ENCODE measurements around the gene CIROP. TPM values are rescaled to one million over a fixed set of nuclear protein-coding genes. Genes with fewer than 3 reads are reported as not detected.

CIROP gene
- total and polyA plus RNA-seq, 2 donors (not counting 1 experiment from before 2014, with no cell fraction given), result 0.09 to 0.17 TPM

- H3K9me3 ChIP-seq (ENCODE audit: control insufficient read depth, insufficient read depth, low read depth, low read length), result no peaks in the 10 kb centered on the region
- H3K36me3 ChIP-seq (ENCODE audit: control insufficient read depth, insufficient read depth, low read length), result peaks cover 18% of the 10 kb centered on the region
- H3K4me1 ChIP-seq (ENCODE audit: control insufficient read depth, extremely low read depth, insufficient read depth, low read length), result peaks cover 28% of the 10 kb centered on the region
- DNase-seq (ENCODE audit: low read depth in 2 of 2), result no peak
- H2AFZ ChIP-seq (ENCODE audit: low read length), result no peak overlapping the region
- no peaks in the 10 kb centered on the region for H3K27me3 ChIP-seq (ENCODE audit: control insufficient read depth, insufficient read depth, low read length)
- H3K79me2 ChIP-seq (ENCODE audit: control insufficient read depth, insufficient read depth, low read length), result peaks cover 7% of the 10 kb centered on the region
- TF ChIP-seq CTCF (conservative IDR thresholded peaks at IDR 0.05 in 1 of 2, IDR thresholded peaks at IDR 0.05 in 1 of 2; ENCODE audit: low read depth in 1 of 2, low read length in 2 of 2) (no peak), EZH2 (IDR thresholded peaks at IDR 0.05; ENCODE audit: low read length, missing control alignments) (no peak)
- no peaks in the 10 kb centered on the region for H4K20me1 ChIP-seq (ENCODE audit: control insufficient read depth, extremely low read depth, insufficient read depth, low read length)
- H3K4me2 ChIP-seq (ENCODE audit: extremely low read depth, insufficient read depth, low read length), result no peak overlapping the region
- no peak overlapping the region for H3K9ac ChIP-seq (ENCODE audit: insufficient read depth, low read length)
- H3K27ac ChIP-seq (ENCODE audit: insufficient read depth, low read length), result peak overlapping the region; percentile 2
- no peak overlapping the region for H3K4me3 ChIP-seq (replicated peaks in 1 of 4; ENCODE audit: control extremely low read depth in 1 of 4, insufficient read depth in 1 of 4, low read depth in 3 of 4, low read length in 4 of 4)
Measured at GRCh38 chr14:23080474-23080873, 24.3 kb downstream of the CIROP start.

DNA sequence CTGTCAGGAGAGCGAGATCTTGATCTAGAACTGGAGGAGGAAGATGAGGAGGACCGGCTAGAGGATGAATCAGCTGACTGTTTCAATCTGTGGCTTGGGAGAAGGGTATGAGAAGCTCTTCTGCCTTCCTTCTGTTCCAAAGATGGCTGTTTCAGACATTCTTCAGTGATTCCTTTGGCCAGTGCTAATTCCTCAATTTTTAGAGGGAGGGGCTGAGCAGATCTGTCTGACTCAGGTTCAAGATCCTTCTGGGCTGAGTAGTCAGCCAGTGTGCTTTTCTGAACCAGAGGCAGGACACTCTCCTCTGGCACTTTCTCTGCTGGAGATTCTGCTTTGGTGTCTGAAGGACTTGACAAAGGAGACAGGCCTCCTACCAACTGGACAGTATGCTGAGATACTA, 25.1 kb downstream of the CIROP start:
- Histone ChIP-seq H4K20me1 (ENCODE audit: control insufficient read depth, extremely low read depth, insufficient read depth, low read length) (no peaks in the 10 kb centered on the region), H3K36me3 (ENCODE audit: control insufficient read depth, insufficient read depth, low read length) (peaks cover 20% of the 10 kb centered on the region), H3K4me1 (ENCODE audit: control insufficient read depth, extremely low read depth, insufficient read depth, low read length) (peaks cover 28% of the 10 kb centered on the region), H3K4me3 (replicated peaks in 1 of 4; ENCODE audit: control extremely low read depth in 1 of 4, insufficient read depth in 1 of 4, low read depth in 3 of 4, low read length in 4 of 4) (no peak overlapping the region), H3K9me3 (ENCODE audit: control insufficient read depth, insufficient read depth, low read depth, low read length) (no peaks in the 10 kb centered on the region), H3K27me3 (ENCODE audit: control insufficient read depth, insufficient read depth, low read length) (no peaks in the 10 kb centered on the region), H3K27ac (ENCODE audit: insufficient read depth, low read length) (peak overlapping the region; percentile 87), H3K9ac (ENCODE audit: insufficient read depth, low read length) (no peak overlapping the region), H3K4me2 (ENCODE audit: extremely low read depth, insufficient read depth, low read length) (no peak overlapping the region), H2AFZ (ENCODE audit: low read length) (no peak overlapping the region), H3K79me2 (ENCODE audit: control insufficient read depth, insufficient read depth, low read length) (peaks cover 9% of the 10 kb centered on the region)
- DNase-seq (ENCODE audit: low read depth in 2 of 2), result peak in 1 of 2 donors; percentile 67
- TF ChIP-seq EZH2 (IDR thresholded peaks at IDR 0.05; ENCODE audit: low read length, missing control alignments) (no peak), CTCF (conservative IDR thresholded peaks at IDR 0.05 in 1 of 2, IDR thresholded peaks at IDR 0.05 in 1 of 2; ENCODE audit: low read depth in 1 of 2, low read length in 2 of 2) (no peak)

DNA sequence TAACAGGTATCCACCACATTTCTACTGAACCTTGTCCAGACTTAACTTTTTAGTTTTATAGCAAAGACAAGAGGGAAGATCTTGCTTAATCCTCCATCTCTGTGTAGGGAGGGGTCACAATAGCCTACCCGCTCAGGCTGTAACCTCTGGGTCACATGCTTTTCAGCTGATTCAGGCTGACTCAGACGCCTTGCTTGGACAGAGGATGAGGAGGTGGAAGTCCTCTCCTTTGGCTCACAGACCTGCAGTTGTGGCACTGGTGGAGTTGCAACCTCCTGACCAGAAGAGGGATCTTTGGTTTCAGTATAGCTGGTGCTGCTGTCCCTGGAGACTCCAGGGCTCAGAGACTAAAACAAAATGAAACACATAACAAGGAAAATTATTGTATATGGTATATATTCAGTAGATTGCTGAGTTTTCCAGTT, 26.1 kb downstream of the CIROP start:
- Histone ChIP-seq H3K9ac (ENCODE audit: insufficient read depth, low read length) (no peak overlapping the region), H3K4me1 (ENCODE audit: control insufficient read depth, extremely low read depth, insufficient read depth, low read length) (peaks cover 28% of the 10 kb centered on the region), H3K27ac (ENCODE audit: insufficient read depth, low read length) (peak overlapping the region; percentile 87), H3K36me3 (ENCODE audit: control insufficient read depth, insufficient read depth, low read length) (peaks cover 22% of the 10 kb centered on the region), H4K20me1 (ENCODE audit: control insufficient read depth, extremely low read depth, insufficient read depth, low read length) (no peaks in the 10 kb centered on the region), H3K4me3 (replicated peaks in 1 of 4; ENCODE audit: control extremely low read depth in 1 of 4, insufficient read depth in 1 of 4, low read depth in 3 of 4, low read length in 4 of 4) (peak overlapping the region in 2 of 4 experiments; percentile 5 to 21), H3K9me3 (ENCODE audit: control insufficient read depth, insufficient read depth, low read depth, low read length) (no peaks in the 10 kb centered on the region), H2AFZ (ENCODE audit: low read length) (no peak overlapping the region), H3K79me2 (ENCODE audit: control insufficient read depth, insufficient read depth, low read length) (peaks cover 8% of the 10 kb centered on the region), H3K27me3 (ENCODE audit: control insufficient read depth, insufficient read depth, low read length) (no peaks in the 10 kb centered on the region), H3K4me2 (ENCODE audit: extremely low read depth, insufficient read depth, low read length) (peak overlapping the region; percentile 69)
- TF ChIP-seq CTCF (conservative IDR thresholded peaks at IDR 0.05 in 1 of 2, IDR thresholded peaks at IDR 0.05 in 1 of 2; ENCODE audit: low read depth in 1 of 2, low read length in 2 of 2), result no peak
- no peak for TF ChIP-seq EZH2 (IDR thresholded peaks at IDR 0.05; ENCODE audit: low read length, missing control alignments)
- DNase-seq (ENCODE audit: low read depth in 2 of 2), result peak; percentile 94 to 97

Measured in fibroblast of lung (primary cell).